GM12891 (cell line): ENCODE results near the gene PLEKHD1.
"Not testable (repeated sequence)": the region's sequence is repeated elsewhere in the genome, so short reads cannot be mapped to it uniquely, and the experiment has no call there.

ENCODE experiments used
- DNase-seq: peaks from one replicate; pipeline ENCODE4 v3.0.0; 2011; ENCODE audit warnings: low spot score; ENCODE audit not compliant: insufficient read length
- FAIRE-seq: peaks from 2 replicates; lab custom pipeline; 2011; peaks lifted over from hg19 to GRCh38; lab: Jason Lieb, UNC
- PAX5 ChIP-seq: IDR thresholded peaks from 2 replicates; pipeline ENCODE4 v1.6.1; 2011; ENCODE audit warnings: low read length, moderate library complexity, mild to moderate bottlenecking; ENCODE audit not compliant: insufficient read depth, severe bottlenecking
- POLR2A ChIP-seq: IDR thresholded peaks from 2 replicates; pipeline ENCODE4 v1.6.1; 2011; ENCODE audit warnings: low read depth, low read length, control low read depth
- POLR2AphosphoS5 ChIP-seq: IDR thresholded peaks from 2 replicates; pipeline ENCODE4 v1.6.1; 2011; ENCODE audit warnings: low read depth, low read length, control low read depth
- POU2F2 ChIP-seq: IDR thresholded peaks from 2 replicates; pipeline ENCODE4 v1.6.1; 2011; ENCODE audit warnings: low read depth, mild to moderate bottlenecking, control low read depth, low read length, moderate library complexity
- SPI1 ChIP-seq: IDR thresholded peaks from 2 replicates; pipeline ENCODE4 v1.6.1; 2011; ENCODE audit warnings: low read depth, low read length, control low read depth
- TAF1 ChIP-seq: IDR thresholded peaks from 2 replicates; pipeline ENCODE4 v1.6.1; 2011; ENCODE audit warnings: low read depth, low read length, control low read depth

Gene PLEKHD1

DNA sequence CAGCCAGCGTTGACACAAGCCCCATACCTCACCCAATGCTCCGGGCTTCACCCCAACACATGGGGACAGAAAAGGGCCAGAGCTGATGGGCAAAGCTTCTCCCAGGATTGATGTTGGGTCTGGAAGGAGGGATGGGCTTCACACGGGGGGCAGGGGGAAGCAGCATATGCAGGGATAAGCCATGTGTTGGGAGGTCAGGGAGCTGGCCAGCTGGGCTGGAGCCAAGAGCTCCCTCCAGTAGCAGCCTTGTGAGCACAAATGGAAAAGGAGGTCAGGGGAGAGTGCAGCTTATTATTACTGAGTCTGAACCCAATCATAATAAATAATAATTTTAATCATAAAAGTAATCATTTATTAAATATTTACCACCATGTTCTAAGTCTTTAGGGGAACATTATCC lies 9.3 kb downstream of the PLEKHD1 start:
- FAIRE-seq (no peak), DNase-seq (no peak)
- no peak for TF ChIP-seq POLR2AphosphoS5
- TF ChIP-seq TAF1, result no peak
- no peak for TF ChIP-seq POU2F2
- TF ChIP-seq POLR2A, result no peak
- no peak for TF ChIP-seq SPI1
- no peak for TF ChIP-seq PAX5

DNA sequence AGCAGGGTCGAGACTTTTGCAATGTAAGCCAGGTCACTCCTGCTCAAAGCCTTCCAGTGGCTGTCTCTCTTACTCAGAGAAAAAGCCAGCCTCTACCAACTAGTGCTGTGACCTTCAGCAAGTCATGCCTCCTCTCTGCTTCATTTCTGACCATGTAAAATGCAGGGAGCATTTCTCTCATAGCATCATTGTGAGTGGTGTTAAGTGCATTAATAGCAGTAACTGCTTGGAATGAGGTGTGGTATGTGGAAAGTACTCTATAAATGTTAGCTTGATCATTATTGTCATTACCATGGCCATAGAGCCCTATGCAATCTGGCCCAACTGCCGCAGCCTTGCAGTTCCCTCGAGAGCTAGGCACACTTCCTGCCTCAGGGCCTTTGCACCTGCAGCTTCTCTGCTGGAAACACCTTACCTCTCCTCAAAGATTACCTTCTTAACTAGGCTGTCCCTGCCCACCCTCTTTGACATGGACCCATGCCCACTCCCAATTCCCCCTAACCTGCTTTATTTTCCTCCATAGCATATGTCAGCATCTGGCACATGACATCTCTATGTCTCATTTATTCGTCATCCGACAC lies 10.9 kb downstream of the PLEKHD1 start:
- DNase-seq (no peak), FAIRE-seq (no peak)
- TF ChIP-seq POLR2A, result no peak

DNA sequence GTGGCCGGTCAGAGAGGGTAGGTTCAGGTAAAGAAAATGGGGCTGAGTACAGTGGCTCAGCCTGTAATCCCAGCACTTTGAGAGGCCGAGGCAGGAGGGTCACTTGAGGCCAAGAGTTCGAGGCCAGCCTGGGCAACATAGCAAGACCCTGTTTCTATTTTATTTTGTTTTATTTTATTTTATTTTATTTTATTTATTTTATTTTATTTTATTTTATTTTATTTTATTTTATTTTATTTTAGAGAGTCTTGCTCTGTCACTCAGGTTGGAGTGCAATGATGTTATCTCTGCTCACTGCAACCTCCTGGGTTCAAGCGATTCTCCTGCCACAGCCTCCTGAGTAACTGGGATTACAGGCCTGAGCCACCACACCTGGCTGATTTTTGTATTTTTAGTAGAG lies 13.3 kb downstream of the PLEKHD1 start:
- FAIRE-seq, DNase-seq: not testable (repeated sequence)

- FAIRE-seq, DNase-seq: not testable (repeated sequence)
Observed at GRCh38 chr14:69498286-69498685, 13.8 kb downstream of the PLEKHD1 start.

- FAIRE-seq (no peak), DNase-seq (no peak)
- no peak for TF ChIP-seq POU2F2
- TF ChIP-seq POLR2AphosphoS5, result no peak
- no peak for TF ChIP-seq PAX5
- TF ChIP-seq SPI1, result no peak
- no peak for TF ChIP-seq TAF1
- no peak for TF ChIP-seq POLR2A
Observed at GRCh38 chr14:69499436-69499835, 14.9 kb downstream of the PLEKHD1 start.

DNA sequence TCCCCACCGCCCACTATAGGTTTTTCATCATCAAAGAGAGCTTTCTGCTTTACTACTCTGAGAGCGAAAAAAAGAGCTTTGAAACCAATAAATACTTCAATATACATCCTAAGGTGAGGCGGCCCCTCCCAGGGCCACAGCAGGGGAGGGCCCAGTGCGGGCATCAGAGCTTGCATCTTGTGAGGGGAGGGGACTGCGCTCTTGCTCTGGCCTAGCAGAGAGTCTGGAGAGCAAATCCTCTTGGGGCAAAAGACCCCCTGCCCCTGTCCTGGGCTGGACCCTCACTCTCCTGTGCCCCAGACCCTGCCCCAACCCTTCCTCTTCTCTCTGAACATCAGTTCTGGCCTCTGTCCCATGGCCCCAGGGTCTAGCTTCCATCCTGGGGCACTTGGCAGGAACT lies 15.6 kb downstream of the PLEKHD1 start:
- no peak for FAIRE-seq
- TF ChIP-seq SPI1, result no peak
- no peak for TF ChIP-seq POLR2AphosphoS5
- no peak for TF ChIP-seq POLR2A
- no peak for TF ChIP-seq PAX5
- TF ChIP-seq TAF1, result no peak
- TF ChIP-seq POU2F2, result no peak
- DNase-seq, result no peak

- no peak for DNase-seq
- FAIRE-seq, result no peak
- no peak for TF ChIP-seq TAF1
- no peak for TF ChIP-seq POLR2A
- no peak for TF ChIP-seq SPI1
- no peak for TF ChIP-seq POLR2AphosphoS5
- no peak for TF ChIP-seq PAX5
- TF ChIP-seq POU2F2, result no peak
Observed at GRCh38 chr14:69500736-69501135, 16.2 kb downstream of the PLEKHD1 start.

GRCh38 chr14:69501423-69501838 lies 16.9 kb downstream of the PLEKHD1 start:
- DNase-seq (no peak), FAIRE-seq (no peak)
- TF ChIP-seq POLR2AphosphoS5 (no peak), POLR2A (no peak), POU2F2 (no peak)

- TF ChIP-seq SPI1 (no peak), TAF1 (no peak), PAX5 (no peak), POU2F2 (no peak), POLR2A (no peak), POLR2AphosphoS5 (no peak)
- no peak for DNase-seq
- no peak for FAIRE-seq
Observed at GRCh38 chr14:69504775-69505174, 20.2 kb downstream of the PLEKHD1 start.

DNA sequence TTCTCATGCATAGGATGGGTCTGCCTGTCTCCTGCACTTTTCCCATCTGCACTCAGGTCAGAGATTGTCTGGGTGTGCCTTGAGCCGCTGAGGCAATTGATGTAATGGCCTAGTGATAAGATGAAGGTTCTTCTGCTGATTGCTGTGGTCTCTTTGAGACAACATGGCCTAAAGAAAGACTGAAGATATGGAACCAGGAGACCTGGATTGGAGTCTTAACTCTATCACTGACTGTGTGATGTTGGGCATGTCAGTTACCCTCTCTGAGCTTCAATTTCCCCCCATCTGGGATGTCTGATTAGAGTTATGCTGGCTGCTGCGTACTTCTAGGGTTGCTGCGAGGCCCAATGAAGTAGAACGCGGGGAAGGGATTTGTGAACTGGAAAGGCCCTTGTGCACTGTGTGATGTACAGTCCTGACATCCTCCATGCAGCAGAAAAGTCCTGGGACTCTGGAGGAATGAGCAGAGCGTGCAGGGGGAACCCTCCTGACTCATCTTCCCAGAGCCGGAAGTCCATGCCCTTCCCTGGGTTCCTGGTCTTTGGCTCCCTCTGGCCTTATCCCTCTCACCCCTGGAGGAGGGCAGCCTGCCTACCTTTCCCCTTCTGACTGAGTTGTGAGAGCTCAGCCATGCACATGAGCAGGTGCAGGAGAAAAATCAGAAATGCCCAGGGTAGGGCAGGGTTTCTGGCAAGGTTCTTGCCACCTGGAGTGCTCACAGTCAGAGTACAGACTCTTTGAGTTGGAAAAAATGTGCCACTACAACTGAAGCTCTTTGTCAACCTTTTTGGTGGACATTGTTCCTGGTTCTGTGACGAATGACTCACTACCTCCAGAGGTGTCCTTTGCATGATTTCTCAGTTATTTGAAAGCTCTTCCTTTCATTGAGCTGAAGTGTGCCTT lies 21.1 kb downstream of the PLEKHD1 start:
- FAIRE-seq, result no peak
- no peak for TF ChIP-seq PAX5
- TF ChIP-seq POLR2AphosphoS5, result no peak
- TF ChIP-seq POLR2A, result no peak
- TF ChIP-seq POU2F2, result no peak
- no peak for TF ChIP-seq SPI1
- TF ChIP-seq TAF1, result no peak
- DNase-seq, result no peak

DNA sequence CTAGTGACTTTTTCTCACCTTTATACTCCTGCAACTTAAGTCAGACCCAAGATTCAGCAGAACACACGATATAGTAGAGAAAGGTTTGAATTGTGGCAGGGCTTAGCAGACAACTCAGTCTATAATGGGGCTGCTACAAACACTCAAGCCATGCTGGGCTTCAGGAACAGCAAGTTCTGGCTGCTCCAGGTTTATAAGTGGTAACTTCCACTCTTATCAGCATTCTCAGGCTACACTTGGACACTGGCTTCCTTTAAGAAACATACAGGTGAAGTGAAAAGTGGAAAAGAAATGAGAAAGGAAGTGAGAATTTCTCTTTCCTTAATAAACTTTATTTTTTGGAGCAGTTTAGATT lies 21.7 kb downstream of the PLEKHD1 start:
- DNase-seq (no peak), FAIRE-seq (no peak)
- TF ChIP-seq PAX5 (no peak), SPI1 (no peak), POLR2A (no peak), POU2F2 (no peak), POLR2AphosphoS5 (no peak), TAF1 (no peak)
